ENCODE results near the gene JADE1.

The JADE1 gene

GRCh38 chr4:128825226-128825625 is 15.7 kb downstream of the JADE1 start:
- H3K9me3 ChIP-seq (ENCODE audit: control insufficient read depth, insufficient read depth, low read depth, low read length) = no peaks in the 10 kb centered on the region
- no peak overlapping the region for H3K27ac ChIP-seq (ENCODE audit: extremely low read depth, low read depth, low read length)
- POLR2A ChIA-PET = no interaction called here
- H3K4me1 ChIP-seq (ENCODE audit: control insufficient read depth, insufficient read depth, low read length) = no peaks in the 10 kb centered on the region
- CTCF ChIA-PET = no interaction called here
- TF ChIP-seq ZNF423 (tag by site-specific recombination; IDR thresholded peaks at IDR 0.05) = no peak
- TF ChIP-seq, protein P1, sequence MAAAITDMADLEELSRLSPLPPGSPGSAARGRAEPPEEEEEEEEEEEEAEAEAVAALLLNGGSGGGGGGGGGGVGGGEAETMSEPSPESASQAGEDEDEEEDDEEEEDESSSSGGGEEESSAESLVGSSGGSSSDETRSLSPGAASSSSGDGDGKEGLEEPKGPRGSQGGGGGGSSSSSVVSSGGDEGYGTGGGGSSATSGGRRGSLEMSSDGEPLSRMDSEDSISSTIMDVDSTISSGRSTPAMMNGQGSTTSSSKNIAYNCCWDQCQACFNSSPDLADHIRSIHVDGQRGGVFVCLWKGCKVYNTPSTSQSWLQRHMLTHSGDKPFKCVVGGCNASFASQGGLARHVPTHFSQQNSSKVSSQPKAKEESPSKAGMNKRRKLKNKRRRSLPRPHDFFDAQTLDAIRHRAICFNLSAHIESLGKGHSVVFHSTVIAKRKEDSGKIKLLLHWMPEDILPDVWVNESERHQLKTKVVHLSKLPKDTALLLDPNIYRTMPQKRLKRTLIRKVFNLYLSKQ (tag by site-specific recombination; IDR thresholded peaks at IDR 0.05; ENCODE audit: borderline replicate concordance) = no peak
- no peak for TF ChIP-seq ZNF830 (tag by site-specific recombination; IDR thresholded peaks at IDR 0.05; ENCODE audit: low read depth)
- TF ChIP-seq BCL11B (tag by site-specific recombination; IDR thresholded peaks at IDR 0.05; ENCODE audit: low read depth) = no peak
- TF ChIP-seq, protein P2, sequence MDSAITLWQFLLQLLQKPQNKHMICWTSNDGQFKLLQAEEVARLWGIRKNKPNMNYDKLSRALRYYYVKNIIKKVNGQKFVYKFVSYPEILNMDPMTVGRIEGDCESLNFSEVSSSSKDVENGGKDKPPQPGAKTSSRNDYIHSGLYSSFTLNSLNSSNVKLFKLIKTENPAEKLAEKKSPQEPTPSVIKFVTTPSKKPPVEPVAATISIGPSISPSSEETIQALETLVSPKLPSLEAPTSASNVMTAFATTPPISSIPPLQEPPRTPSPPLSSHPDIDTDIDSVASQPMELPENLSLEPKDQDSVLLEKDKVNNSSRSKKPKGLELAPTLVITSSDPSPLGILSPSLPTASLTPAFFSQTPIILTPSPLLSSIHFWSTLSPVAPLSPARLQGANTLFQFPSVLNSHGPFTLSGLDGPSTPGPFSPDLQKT (IDR thresholded peaks at IDR 0.05; ENCODE audit: borderline replicate concordance, low read depth, low read length) = no peak
- no peak overlapping the region for H3K4me3 ChIP-seq (ENCODE audit: low read depth, low read length)
- H3K36me3 ChIP-seq (ENCODE audit: control insufficient read depth in 2 of 2, insufficient read depth in 1 of 2, low read length in 2 of 2) = no peaks in the 10 kb centered on the region

GRCh38 chr4:128827296-128827695 is 17.8 kb downstream of the JADE1 start:
- ChIA-PET CTCF (no interaction called here), POLR2A (no interaction called here)
- H3K4me1 ChIP-seq (ENCODE audit: control insufficient read depth, insufficient read depth, low read length) = peaks cover 9% of the 10 kb centered on the region
- TF ChIP-seq ZBTB10 (tag by site-specific recombination; IDR thresholded peaks at IDR 0.05) (no peak), IKZF3 (tag by site-specific recombination; IDR thresholded peaks at IDR 0.05) (no peak), SCRT2 (tag by site-specific recombination; IDR thresholded peaks at IDR 0.05) (0 out of 2 replicates have a peak, but pooled peaks have one; percentile 29), REST (tag by site-specific recombination; IDR thresholded peaks at IDR 0.05) (no peak), ZNF18 (tag by site-specific recombination; IDR thresholded peaks at IDR 0.05) (no peak)
- TF ChIP-seq, protein P3, sequence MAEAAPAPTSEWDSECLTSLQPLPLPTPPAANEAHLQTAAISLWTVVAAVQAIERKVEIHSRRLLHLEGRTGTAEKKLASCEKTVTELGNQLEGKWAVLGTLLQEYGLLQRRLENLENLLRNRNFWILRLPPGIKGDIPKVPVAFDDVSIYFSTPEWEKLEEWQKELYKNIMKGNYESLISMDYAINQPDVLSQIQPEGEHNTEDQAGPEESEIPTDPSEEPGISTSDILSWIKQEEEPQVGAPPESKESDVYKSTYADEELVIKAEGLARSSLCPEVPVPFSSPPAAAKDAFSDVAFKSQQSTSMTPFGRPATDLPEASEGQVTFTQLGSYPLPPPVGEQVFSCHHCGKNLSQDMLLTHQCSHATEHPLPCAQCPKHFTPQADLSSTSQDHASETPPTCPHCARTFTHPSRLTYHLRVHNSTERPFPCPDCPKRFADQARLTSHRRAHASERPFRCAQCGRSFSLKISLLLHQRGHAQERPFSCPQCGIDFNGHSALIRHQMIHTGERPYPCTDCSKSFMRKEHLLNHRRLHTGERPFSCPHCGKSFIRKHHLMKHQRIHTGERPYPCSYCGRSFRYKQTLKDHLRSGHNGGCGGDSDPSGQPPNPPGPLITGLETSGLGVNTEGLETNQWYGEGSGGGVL (tag by site-specific recombination; IDR thresholded peaks at IDR 0.05) = no peak
- no peaks in the 10 kb centered on the region for H3K9me3 ChIP-seq (ENCODE audit: control insufficient read depth, insufficient read depth, low read depth, low read length)
- no peak overlapping the region for H3K27ac ChIP-seq (ENCODE audit: extremely low read depth, low read depth, low read length)
- H3K36me3 ChIP-seq (ENCODE audit: control insufficient read depth in 2 of 2, insufficient read depth in 1 of 2, low read length in 2 of 2) = peaks cover 0 to 3% of the 10 kb centered on the region in 2 experiments; a peak in 1 of 3 replicates
- H3K4me3 ChIP-seq (ENCODE audit: low read depth, low read length) = no peak overlapping the region

Measured in HEK293 (cell line).